HL-60 (cell line): Measurements from ENCODE around the gene SGCG.

Experiments used
- DNase-seq, 2 experiments: peaks; one replicate each; pipeline ENCODE4 v3.0.0-alpha.2; 2010 to 2020; ENCODE audit warnings: low read depth in 1 of 2, low spot score in 1 of 2
- H3K27ac ChIP-seq: fragments of 250-450 bp; sonication (Bioruptor Pico); replicated peaks from 2 replicates; pipeline ENCODE4 v1.5.1; 2020; ENCODE audit warnings: mild to moderate bottlenecking, moderate library complexity
- H3K27me3 ChIP-seq: fragments of 250-450 bp; sonication (Bioruptor Pico); 2 replicates; pipeline ENCODE4 v1.5.1; 2021; ENCODE audit warnings: mild to moderate bottlenecking, moderate library complexity; ENCODE audit not compliant: insufficient read depth, poor library complexity, severe bottlenecking
- H3K4me3 ChIP-seq: replicated peaks from 2 replicates; pipeline ENCODE4 v1.5.1; 2011; ENCODE audit warnings: mild to moderate bottlenecking, control low read depth, low read length; ENCODE audit not compliant: insufficient read depth
- CTCF ChIP-seq: IDR thresholded peaks from one replicate; pipeline ENCODE4 v1.5.1; 2011; ENCODE audit warnings: low read length, control low read depth, inconsistent platforms; ENCODE audit not compliant: insufficient read depth
- GABPA ChIP-seq: IDR thresholded peaks from 2 replicates; pipeline ENCODE4 v1.6.1; 2012; ENCODE audit warnings: low read depth
- POLR2AphosphoS5 ChIP-seq: IDR thresholded peaks from 2 replicates; pipeline ENCODE4 v1.6.1; 2012; ENCODE audit warnings: low read depth
- REST ChIP-seq: IDR thresholded peaks from 2 replicates; pipeline ENCODE4 v1.6.1; 2012; ENCODE audit warnings: low read depth; ENCODE audit not compliant: insufficient replicate concordance
- SPI1 ChIP-seq: IDR thresholded peaks from 2 replicates; pipeline ENCODE4 v1.6.1; 2012; ENCODE audit warnings: low read depth, mild to moderate bottlenecking, borderline replicate concordance

Gene SGCG

GRCh38 chr13:23159760-23160637, 20.8 kb upstream of the SGCG start:
- no peak for DNase-seq
- H3K4me3 ChIP-seq, result peak overlapping the region; percentile 42

GRCh38 chr13:23160638-23161480, 19.9 kb upstream of the SGCG start:
- no peak for TF ChIP-seq REST
- TF ChIP-seq GABPA, result no peak
- TF ChIP-seq POLR2AphosphoS5, result no peak
- H3K27ac ChIP-seq, result no peak overlapping the region
- H3K27me3 ChIP-seq, result peaks cover 25% of the 10 kb centered on the region
- no peak overlapping the region for H3K4me3 ChIP-seq
- DNase-seq, result no peak

More at GRCh38 chr13:23159760-23160637, 20.8 kb upstream of the SGCG start:
- Histone ChIP-seq H3K27ac (no peak overlapping the region), H3K27me3 (peaks cover 25% of the 10 kb centered on the region)
- TF ChIP-seq CTCF, result no peak
- no peak for TF ChIP-seq SPI1
- TF ChIP-seq POLR2AphosphoS5, result no peak
- TF ChIP-seq REST, result no peak
- TF ChIP-seq GABPA, result no peak

GRCh38 chr13:23161481-23161825, 19.3 kb upstream of the SGCG start:
- Histone ChIP-seq H3K27me3 (peaks cover 25% of the 10 kb centered on the region), H3K4me3 (no peak overlapping the region), H3K27ac (no peak overlapping the region)
- DNase-seq, result no peak
- no peak for TF ChIP-seq GABPA

- Histone ChIP-seq H3K27me3 (peaks cover 12% of the 10 kb centered on the region), H3K4me3 (no peak overlapping the region), H3K27ac (no peak overlapping the region)
- no peak for TF ChIP-seq GABPA
- TF ChIP-seq REST, result no peak
- TF ChIP-seq CTCF, result peak; percentile 12
- no peak for TF ChIP-seq POLR2AphosphoS5
- DNase-seq, result no peak
Observed at GRCh38 chr13:23175920-23176319, 4.9 kb upstream of the SGCG start.
